CD4-positive, alpha-beta memory T cell (primary cell): ENCODE measurements around the gene AARS1. TPM values are rescaled to one million over a fixed set of nuclear protein-coding genes. Genes with fewer than 3 reads are reported as not detected.
"Not testable (repeated sequence)": the region's sequence is repeated elsewhere in the genome, so short reads cannot be mapped to it uniquely, and the experiment has no call there.

Source experiments
- CTCF ChIA-PET: fragments of 350-600 bp; sonication (Branson Sonifier 250); formaldehyde crosslinking; loops from one replicate; lab custom pipeline; 2021; ENCODE audit warnings: inconsistent platforms; ENCODE audit not compliant: partially characterized antibody; lab: Charles Lee
- POLR2A ChIA-PET: fragments of 350-600 bp; sonication (Branson Sonifier 250); formaldehyde crosslinking; loops from one replicate; lab custom pipeline; 2021; ENCODE audit not compliant: partially characterized antibody; lab: Charles Lee
- DNase-seq, 5 donors: peaks; one replicate each; pipeline versions ENCODE4 v3.0.0 to v3.0.0-alpha.2; 2020 to 2022; ENCODE audit warnings: mixed read lengths in 1 of 5
- H3K27ac ChIP-seq: one replicate; pipeline ENCODE4 v1.7.0; 2013; ENCODE audit warnings: low read depth, low read length
- H3K27me3 ChIP-seq: 2 replicates; pipeline ENCODE4 v1.7.0; 2013; ENCODE audit warnings: mild to moderate bottlenecking, low read length, moderate library complexity; ENCODE audit not compliant: insufficient read depth
- H3K36me3 ChIP-seq: 2 replicates; pipeline ENCODE4 v1.7.0; 2013; ENCODE audit warnings: mild to moderate bottlenecking, low read length, moderate library complexity; ENCODE audit not compliant: insufficient read depth
- H3K4me1 ChIP-seq: 2 replicates; pipeline ENCODE4 v1.7.0; 2013; ENCODE audit warnings: mild to moderate bottlenecking, low read length, moderate library complexity; ENCODE audit not compliant: insufficient read depth
- H3K4me3 ChIP-seq, 2 donors: one replicate each; pipeline ENCODE4 v1.7.0; 2013; ENCODE audit warnings: low read length in 2 of 2, mild to moderate bottlenecking in 1 of 2
- H3K9me3 ChIP-seq, 2 donors: one replicate each; pipeline ENCODE4 v1.7.0; 2013; ENCODE audit warnings: low read length in 2 of 2, control low read depth in 1 of 2; ENCODE audit not compliant: control insufficient read depth in 1 of 2
- H3K27ac Mint-ChIP-seq, 7 donors: one replicate each; pipeline ENCODE4 v1.8.0; 2020 to 2021; ENCODE audit warnings: mixed read lengths in 7 of 7, mild to moderate bottlenecking in 6 of 7, inconsistent platforms in 3 of 7, moderate library complexity in 3 of 7
- H3K27me3 Mint-ChIP-seq, 2 donors: one replicate each; pipeline ENCODE4 v1.8.0; 2020 to 2021; ENCODE audit warnings: mixed read lengths in 2 of 2
- H3K36me3 Mint-ChIP-seq, 2 donors: one replicate each; pipeline ENCODE4 v1.8.0; 2020 to 2021; ENCODE audit warnings: mixed read lengths in 2 of 2, inconsistent platforms in 1 of 2, mild to moderate bottlenecking in 1 of 2
- H3K4me1 Mint-ChIP-seq, 4 donors: one replicate each; pipeline ENCODE4 v1.8.0; 2020 to 2021; ENCODE audit warnings: mixed read lengths in 4 of 4, mild to moderate bottlenecking in 1 of 4
- H3K4me3 Mint-ChIP-seq, 8 donors: one replicate each; pipeline ENCODE4 v1.8.0; 2020 to 2021; ENCODE audit warnings: mixed read lengths in 8 of 8, mild to moderate bottlenecking in 7 of 8, moderate library complexity in 6 of 8, inconsistent platforms in 3 of 8
- H3K9me3 Mint-ChIP-seq, 8 donors: one replicate each; pipeline ENCODE4 v1.8.0; 2020 to 2021; ENCODE audit warnings: mixed read lengths in 8 of 8, mild to moderate bottlenecking in 5 of 8, inconsistent platforms in 3 of 8, moderate library complexity in 1 of 8
- intact Hi-C: fragments of 100-400 bp; cut with micrococcal nuclease; formaldehyde crosslinking; loops from one replicate; pipeline ENCODE4 v1.15.1; 2023
- polyA plus RNA-seq, 2 donors: library from polyadenylated mRNA; unstranded; fragments of 300-500 nt; fragmentation: Illumina TruSeq; gene quantifications; one replicate each; pipeline ENCODE4 v1.2.3, GENCODE V29; 2021
- total RNA-seq, 2 experiments: library from RNA; stranded (reverse); gene quantifications; one replicate each; pipeline ENCODE4 v1.2.3, GENCODE V29; 2021

AARS1 gene
- total and polyA plus RNA-seq, 4 experiments from 2014 or later: 22.6 to 103 (median 69.8) TPM

- Histone ChIP-seq H3K27ac (no peak overlapping the region), H3K9me3 (no peaks in the 10 kb centered on the region), H3K4me3 (no peak overlapping the region), H3K27me3 (no peaks in the 10 kb centered on the region), H3K36me3 (peaks cover 43% of the 10 kb centered on the region), H3K4me1 (no peaks in the 10 kb centered on the region)
- no peak for DNase-seq
- POLR2A ChIA-PET: no interaction called here
- CTCF ChIA-PET: no interaction called here
- H3K36me3 Mint-ChIP-seq: peaks cover 34 to 54% of the 10 kb centered on the region in 2 donors
- intact Hi-C loops: no loop called here
- H3K4me3 Mint-ChIP-seq: no peak overlapping the region
- no peaks in the 10 kb centered on the region for H3K9me3 Mint-ChIP-seq
- H3K27me3 Mint-ChIP-seq: no peaks in the 10 kb centered on the region
- peaks cover 0 to 4% (median under 1%) of the 10 kb centered on the region in 4 donors for H3K4me1 Mint-ChIP-seq
- peak overlapping the region in 1 of 7 donors; percentile 29 for H3K27ac Mint-ChIP-seq
Observed at GRCh38 chr16:70276392-70276791, 12.9 kb downstream of the AARS1 start.

DNA sequence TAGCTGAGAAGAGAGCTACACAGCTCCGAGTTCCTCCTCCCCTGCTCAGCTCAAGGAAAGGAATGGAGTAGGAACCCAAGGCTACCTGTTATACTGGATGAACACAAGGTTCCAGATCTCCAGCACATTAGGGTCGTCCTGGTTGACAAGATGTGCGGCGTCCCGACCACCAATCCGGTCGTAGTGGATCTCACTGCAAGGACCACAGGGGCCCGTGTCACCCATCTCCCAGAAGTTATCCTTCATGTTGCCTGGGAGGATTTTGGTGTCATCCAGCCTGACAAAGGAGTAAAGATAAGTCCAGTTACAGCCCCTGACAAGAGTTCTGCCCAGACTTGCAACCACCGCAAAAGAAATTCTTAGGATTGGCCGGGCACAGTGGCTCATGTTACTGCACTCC is 17.6 kb downstream of the AARS1 start:
- H3K36me3 Mint-ChIP-seq: peaks cover 35 to 60% of the 10 kb centered on the region in 2 donors
- DNase-seq: no peak
- H3K36me3 ChIP-seq: peaks cover 44% of the 10 kb centered on the region

DNA sequence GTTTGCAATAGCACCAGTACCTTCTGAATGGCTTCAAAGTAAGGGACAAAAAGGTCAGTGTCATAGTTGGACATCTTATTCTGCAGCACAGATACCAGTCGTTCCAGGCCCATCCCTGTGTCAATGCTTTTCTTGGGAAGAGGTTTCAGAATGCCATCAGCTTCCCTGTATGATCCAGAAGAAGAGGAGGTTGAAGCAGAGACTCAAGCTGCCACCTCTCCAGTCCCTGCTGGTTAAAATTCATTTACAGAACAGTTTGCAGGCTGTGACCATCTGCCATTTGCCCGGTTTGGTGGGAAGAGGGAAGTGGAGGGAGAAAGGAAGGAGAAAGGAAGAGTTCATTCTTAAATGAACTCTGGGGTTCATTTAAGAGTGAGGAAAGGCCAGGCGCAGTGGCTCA is 19.1 kb downstream of the AARS1 start:
- peaks cover 0 to 1% (median 0%) of the 10 kb centered on the region in 4 donors for H3K4me1 Mint-ChIP-seq
- H3K9me3 Mint-ChIP-seq: no peaks in the 10 kb centered on the region
- H3K4me3 Mint-ChIP-seq: no peak overlapping the region
- intact Hi-C loops: no loop called here
- peaks cover 44% of the 10 kb centered on the region for H3K36me3 ChIP-seq
- H3K27me3 Mint-ChIP-seq: no peaks in the 10 kb centered on the region
- no peaks in the 10 kb centered on the region for H3K4me1 ChIP-seq
- peaks cover 35 to 58% of the 10 kb centered on the region in 2 donors for H3K36me3 Mint-ChIP-seq
- H3K4me3 ChIP-seq: no peak overlapping the region
- H3K27me3 ChIP-seq: no peaks in the 10 kb centered on the region
- CTCF ChIA-PET: interaction anchor here (1.0 kb wide), 1 partner anchor 42 kb away, joined by 3 read pairs; no protein-coding TSS in a partner anchor
- POLR2A ChIA-PET: interaction anchor here (1.5 kb wide), 1 partner anchor 29 kb away, joined by 5 read pairs; the partner anchor contains the start of gene DDX19B
- DNase-seq: no peak
- no peak overlapping the region for H3K27ac ChIP-seq
- H3K27ac Mint-ChIP-seq: peak overlapping the region in 1 of 7 donors; percentile 36
- no peaks in the 10 kb centered on the region for H3K9me3 ChIP-seq

More for the DNA sequence above, 17.6 kb downstream of the AARS1 start:
- Mint-ChIP-seq H3K4me3 (no peak overlapping the region), H3K27ac (no peak overlapping the region), H3K9me3 (no peaks in the 10 kb centered on the region), H3K4me1 (peaks cover 0 to 3% (median under 1%) of the 10 kb centered on the region in 4 donors), H3K27me3 (no peaks in the 10 kb centered on the region)
- POLR2A ChIA-PET: interaction anchor here (0.6 to 1.7 kb wide), 5 partner anchors 17 to 262 kb away, joined by 3 to 13 read pairs (median 3); partner anchors contain the start of genes AARS1, DDX19B and EXOSC6
- no peaks in the 10 kb centered on the region for H3K27me3 ChIP-seq
- H3K27ac ChIP-seq: no peak overlapping the region
- no peaks in the 10 kb centered on the region for H3K4me1 ChIP-seq
- H3K9me3 ChIP-seq: no peaks in the 10 kb centered on the region
- H3K4me3 ChIP-seq: no peak overlapping the region
- intact Hi-C loops: no loop called here
- CTCF ChIA-PET: interaction anchor here (0.6 to 1.6 kb wide), 5 partner anchors 8 to 223 kb away, joined by 3 to 6 read pairs (median 4); partner anchors contain the start of gene AARS1

DNA sequence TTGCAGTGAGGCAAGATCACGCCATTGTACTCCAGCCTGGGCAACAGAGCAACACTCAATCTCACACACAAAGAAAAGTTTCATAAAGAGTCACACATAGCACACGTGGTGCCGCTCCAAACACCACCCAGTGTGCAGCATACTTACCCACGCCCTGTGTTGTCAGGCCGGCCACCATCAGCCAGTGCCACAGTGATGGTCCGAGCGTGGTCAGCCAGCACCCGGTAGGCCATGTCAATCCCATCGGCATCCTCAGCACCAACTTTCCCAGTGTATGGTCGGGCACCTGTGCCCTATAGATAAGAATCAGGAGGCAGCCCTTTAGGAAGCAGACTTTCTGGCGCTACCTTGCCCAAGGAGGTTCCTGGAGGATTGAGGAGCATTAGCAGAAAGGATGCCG is 19.8 kb downstream of the AARS1 start:
- Histone ChIP-seq H3K9me3 (no peaks in the 10 kb centered on the region), H3K4me1 (no peaks in the 10 kb centered on the region), H3K27ac (no peak overlapping the region), H3K36me3 (peaks cover 51% of the 10 kb centered on the region), H3K27me3 (no peaks in the 10 kb centered on the region), H3K4me3 (no peak overlapping the region)
- Mint-ChIP-seq H3K4me1 (peaks cover 0 to 1% (median 0%) of the 10 kb centered on the region in 4 donors), H3K4me3 (no peak overlapping the region), H3K9me3 (no peaks in the 10 kb centered on the region), H3K27ac (no peak overlapping the region), H3K27me3 (no peaks in the 10 kb centered on the region), H3K36me3 (peaks cover 41 to 64% of the 10 kb centered on the region in 2 donors)
- intact Hi-C loops: no loop called here
- CTCF ChIA-PET: no interaction called here
- DNase-seq: no peak
- POLR2A ChIA-PET: no interaction called here

DNA sequence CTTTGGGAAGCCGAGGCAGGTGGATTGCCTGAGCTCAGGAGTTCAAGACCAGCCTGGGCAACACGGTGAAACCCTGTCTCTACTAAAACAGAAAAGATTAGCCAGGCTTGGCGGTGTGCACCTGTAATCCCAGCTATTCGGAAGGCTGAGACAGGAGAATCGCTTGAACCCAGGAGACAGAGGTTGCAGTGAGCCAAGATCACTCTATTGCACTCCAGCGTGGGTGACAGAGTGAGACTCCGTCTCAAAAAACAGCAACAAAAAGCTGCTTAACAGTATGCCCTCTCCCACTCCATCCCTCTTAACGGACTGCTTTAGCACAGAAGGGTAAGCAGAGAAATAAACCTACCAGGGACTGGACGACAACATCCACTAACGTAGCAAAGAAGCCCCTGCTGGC is 21.4 kb downstream of the AARS1 start:
- H3K27me3 ChIP-seq, H3K27ac Mint-ChIP-seq, intact Hi-C loops, DNase-seq, H3K27ac ChIP-seq, H3K4me3 ChIP-seq, H3K4me3 Mint-ChIP-seq, H3K4me1 ChIP-seq, H3K4me1 Mint-ChIP-seq, H3K27me3 Mint-ChIP-seq, H3K9me3 ChIP-seq, H3K9me3 Mint-ChIP-seq: not testable (repeated sequence)
- CTCF ChIA-PET: interaction anchor here (0.8 to 2.8 kb wide), 12 partner anchors 9 to 456 kb away, joined by 3 to 22 read pairs (median 4); partner anchors contain the start of genes AARS1 and EXOSC6
- POLR2A ChIA-PET: interaction anchor here (1.1 to 1.4 kb wide), 2 partner anchors 16 to 21 kb away, joined by 4 to 5 read pairs; partner anchors contain the start of genes AARS1 and EXOSC6
- peaks cover 56% of the 10 kb centered on the region for H3K36me3 ChIP-seq
- peaks cover 37 to 64% of the 10 kb centered on the region in 2 donors for H3K36me3 Mint-ChIP-seq

- no peak overlapping the region for H3K4me3 ChIP-seq
- H3K36me3 Mint-ChIP-seq: peaks cover 35 to 61% of the 10 kb centered on the region in 2 donors
- ChIA-PET CTCF (interaction anchor here (0.8 to 2.8 kb wide), 12 partner anchors 9 to 456 kb away, joined by 3 to 22 read pairs (median 4); partner anchors contain the start of genes AARS1 and EXOSC6), POLR2A (interaction anchor here (1.1 to 1.4 kb wide), 2 partner anchors 15 to 21 kb away, joined by 4 to 5 read pairs; partner anchors contain the start of genes AARS1 and EXOSC6)
- peaks cover 0 to 1% (median 0%) of the 10 kb centered on the region in 4 donors for H3K4me1 Mint-ChIP-seq
- H3K36me3 ChIP-seq: peaks cover 58% of the 10 kb centered on the region
- H3K27ac Mint-ChIP-seq: peak overlapping the region in 1 of 7 donors; percentile 72
- DNase-seq: peak in 3 of 5 donors; percentile 26 to 31 (median 29)
- intact Hi-C loops: no loop called here
- H3K9me3 ChIP-seq: no peaks in the 10 kb centered on the region
- no peak overlapping the region for H3K27ac ChIP-seq
- no peaks in the 10 kb centered on the region for H3K27me3 ChIP-seq
- H3K4me3 Mint-ChIP-seq: no peak overlapping the region
- H3K9me3 Mint-ChIP-seq: no peaks in the 10 kb centered on the region
- H3K27me3 Mint-ChIP-seq: no peaks in the 10 kb centered on the region
- no peaks in the 10 kb centered on the region for H3K4me1 ChIP-seq
Observed at GRCh38 chr16:70267516-70267915, 21.8 kb downstream of the AARS1 start.

DNA sequence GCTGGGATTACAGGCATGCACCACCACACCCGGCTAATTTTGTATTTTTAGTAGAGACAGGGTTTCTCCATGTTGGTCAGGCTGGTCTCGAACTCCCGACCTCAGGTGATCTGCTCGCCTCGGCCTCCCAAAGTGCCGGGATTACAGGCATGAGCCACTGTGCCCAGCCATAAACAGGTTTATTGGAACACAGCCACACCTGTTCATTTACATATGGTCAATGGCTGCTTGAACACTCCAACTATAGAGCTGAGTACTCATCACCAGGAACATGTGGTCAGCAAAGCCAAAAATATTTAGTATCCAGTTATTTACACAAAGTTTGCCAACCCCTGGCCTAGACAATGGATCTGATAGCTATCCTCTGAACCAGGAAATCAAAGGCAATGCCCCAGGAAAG is 29.4 kb downstream of the AARS1 start:
- H3K9me3 Mint-ChIP-seq, H3K9me3 ChIP-seq, H3K27me3 ChIP-seq, H3K4me1 Mint-ChIP-seq, DNase-seq, H3K27me3 Mint-ChIP-seq, H3K4me1 ChIP-seq, H3K4me3 ChIP-seq, H3K27ac ChIP-seq, intact Hi-C loops, H3K4me3 Mint-ChIP-seq, H3K27ac Mint-ChIP-seq: not testable (repeated sequence)
- ChIA-PET POLR2A (interaction anchor here (1.0 kb wide), 1 partner anchor 9 kb away, joined by 4 read pairs; the partner anchor contains the start of gene EXOSC6), CTCF (interaction anchor here (1.5 kb wide), 1 partner anchor 8 kb away, joined by 5 read pairs; the partner anchor contains the start of gene EXOSC6)
- H3K36me3 Mint-ChIP-seq: peaks cover 24 to 66% of the 10 kb centered on the region in 2 donors
- H3K36me3 ChIP-seq: peaks cover 55% of the 10 kb centered on the region
